Measurements from ENCODE around the gene FAM168B. TPM values are rescaled to one million over a fixed set of nuclear protein-coding genes. Genes with fewer than 3 reads are reported as not detected.
"Not testable (repeated sequence)": the region's sequence is repeated elsewhere in the genome, so short reads cannot be mapped to it uniquely, and the experiment has no call there.

Gene FAM168B, protein sequence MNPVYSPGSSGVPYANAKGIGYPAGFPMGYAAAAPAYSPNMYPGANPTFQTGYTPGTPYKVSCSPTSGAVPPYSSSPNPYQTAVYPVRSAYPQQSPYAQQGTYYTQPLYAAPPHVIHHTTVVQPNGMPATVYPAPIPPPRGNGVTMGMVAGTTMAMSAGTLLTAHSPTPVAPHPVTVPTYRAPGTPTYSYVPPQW
- 98.2 and 100 TPM in 2 replicates for total RNA-seq

DNA sequence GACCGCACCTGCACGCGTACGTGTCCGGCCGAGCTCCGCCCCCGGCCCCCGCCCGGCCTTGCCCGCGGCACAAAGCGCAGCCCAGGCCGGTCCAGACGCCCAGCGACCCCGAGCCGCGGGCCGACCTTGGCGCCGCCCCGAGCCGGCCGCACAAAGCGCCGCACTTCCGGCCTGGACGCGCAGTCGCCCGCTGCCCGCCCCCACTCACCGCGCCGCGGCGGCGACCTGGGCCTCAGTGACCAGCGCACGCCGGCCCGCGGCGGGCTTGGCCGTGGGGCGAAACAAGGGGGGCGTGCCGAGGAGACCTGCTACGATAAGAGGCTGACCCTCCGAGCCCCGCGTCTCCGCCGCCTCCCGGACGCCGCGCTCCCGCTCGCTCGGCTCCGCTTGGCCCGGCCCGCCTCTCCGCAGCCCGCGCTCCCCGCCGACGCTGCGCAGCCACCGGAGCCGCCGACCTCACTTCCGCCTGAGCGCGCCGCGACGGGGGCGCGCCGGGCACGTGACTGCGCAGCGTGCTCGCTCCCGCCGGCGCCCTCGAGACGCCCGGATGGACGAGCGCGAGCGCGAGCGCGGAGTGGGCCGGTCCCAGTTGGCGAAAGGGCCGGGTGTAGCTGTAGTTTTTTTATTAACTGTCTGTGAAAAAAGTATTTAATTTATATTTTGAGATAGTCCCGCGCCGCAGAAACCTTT, at the start of gene FAM168B:
Gene FAM168B, minus strand, starts transcription at position 455 of the 690 bp plus-strand sequence. CDS start 10,814 bp downstream, outside the sequence.
- peak; percentile 96 for DNase-seq

DNA sequence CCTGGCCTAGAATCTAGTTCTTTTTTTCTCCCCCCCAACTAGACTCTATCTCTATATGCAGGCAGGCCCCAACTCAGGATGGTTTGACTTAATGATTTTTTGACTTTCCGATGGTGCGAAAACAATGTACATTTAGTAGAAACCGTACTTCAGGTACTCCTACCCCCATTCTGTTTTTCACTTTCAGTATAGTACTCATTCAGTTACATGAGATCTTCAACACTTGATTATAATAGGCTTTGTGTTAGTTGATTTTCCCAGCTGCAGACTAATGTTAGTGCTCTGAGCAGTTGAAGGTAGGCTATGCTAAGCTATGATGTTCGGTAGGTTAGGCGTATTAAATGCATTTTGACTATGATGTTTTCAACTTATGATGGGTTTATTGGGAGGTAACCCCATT, 49.6 kb upstream of the FAM168B start:
- no peak for DNase-seq

DNA sequence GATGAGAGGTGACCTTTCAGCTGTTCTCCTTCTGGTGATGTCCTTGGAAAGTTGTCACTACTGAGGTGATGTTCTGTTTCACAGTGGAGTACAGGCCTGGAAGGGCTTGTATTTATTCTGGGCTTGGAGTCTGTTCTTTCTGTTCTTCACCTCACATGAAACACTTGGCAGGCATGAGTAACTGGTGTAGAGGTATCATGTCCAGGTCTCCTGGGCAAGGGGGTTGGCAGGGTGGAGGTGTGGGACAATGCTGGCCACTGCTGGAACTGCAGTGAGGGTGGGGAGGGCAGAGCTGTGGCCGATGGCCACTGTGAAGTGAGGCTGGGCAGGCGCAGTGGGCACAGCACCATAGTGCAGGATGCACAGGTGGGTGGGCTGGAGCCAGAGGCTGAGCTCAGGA, 47.3 kb upstream of the FAM168B start:
- DNase-seq: no peak

DNA sequence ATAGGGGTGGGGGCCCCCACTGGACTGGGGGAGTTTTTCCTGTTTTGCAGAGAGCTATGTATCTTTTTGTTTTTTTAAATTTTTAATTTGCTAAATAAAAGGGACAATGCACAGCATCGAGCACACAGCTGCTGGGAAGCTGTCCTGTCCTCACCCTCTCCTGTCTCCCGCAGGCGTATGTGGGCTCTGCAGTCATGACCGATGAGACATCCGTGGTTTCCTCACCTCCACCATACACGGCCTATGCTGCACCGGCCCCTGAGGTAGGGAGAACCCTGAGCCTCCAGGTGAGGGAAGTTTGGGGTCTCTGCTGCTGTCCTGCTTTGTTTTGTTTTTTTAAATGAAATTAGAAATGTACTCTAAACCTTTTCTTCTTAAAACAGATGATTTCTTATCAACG, 39.5 kb upstream of the FAM168B start:
- DNase-seq: no peak

DNA sequence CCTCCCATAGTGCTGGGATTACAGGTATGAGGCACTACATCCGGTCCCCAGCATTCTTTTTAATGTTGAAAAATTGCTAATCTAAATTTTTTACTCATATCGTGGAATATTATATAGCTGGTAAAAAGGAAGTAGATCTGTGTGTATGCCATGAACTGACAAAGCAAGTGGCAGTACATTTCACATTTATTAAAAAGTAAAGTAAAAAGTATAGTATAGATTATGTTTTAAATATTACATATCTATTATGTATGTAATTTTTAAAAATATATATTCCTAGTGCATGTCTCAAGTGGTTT, 37.0 kb upstream of the FAM168B start:
- no peak for DNase-seq

DNA sequence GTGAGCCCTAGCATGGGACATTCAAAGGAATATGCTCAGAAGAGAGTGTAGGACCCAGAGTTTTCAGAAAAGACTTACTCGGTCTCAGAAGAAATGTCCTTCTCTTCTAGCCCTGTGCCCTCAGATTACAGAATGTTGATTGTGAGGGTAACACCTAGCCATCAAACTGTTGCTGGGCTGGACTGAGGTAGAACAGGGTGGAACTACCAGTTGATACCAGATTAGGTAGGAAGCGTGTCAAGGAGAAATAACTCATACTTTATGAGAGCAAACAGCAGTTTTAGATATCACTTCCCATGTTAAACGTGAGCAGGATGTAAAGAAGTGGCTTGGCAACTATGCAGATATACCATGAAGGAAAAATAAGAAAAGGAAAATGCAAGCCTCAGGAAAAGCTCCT, 34.7 kb upstream of the FAM168B start:
- no peak for DNase-seq

DNA sequence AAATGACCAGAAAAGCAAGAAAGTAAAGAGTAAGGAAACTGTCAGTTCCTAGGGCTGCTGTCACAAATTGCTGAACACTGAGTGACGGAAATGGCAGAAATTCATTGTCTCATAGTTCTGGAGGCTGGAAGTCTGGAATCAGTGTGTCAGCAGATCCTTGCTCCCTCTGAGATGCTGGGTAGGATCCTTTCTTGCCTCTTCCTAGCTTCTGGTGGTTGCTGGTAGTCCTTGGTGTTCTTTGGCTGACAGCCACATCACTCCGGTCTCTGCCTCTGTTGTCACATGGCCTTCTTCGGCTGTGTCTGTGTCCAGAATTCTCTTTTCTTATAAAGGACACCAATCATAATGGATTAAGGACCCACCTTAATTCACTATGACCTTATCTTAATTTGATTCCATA, 33.8 kb upstream of the FAM168B start:
- DNase-seq: no peak

DNA sequence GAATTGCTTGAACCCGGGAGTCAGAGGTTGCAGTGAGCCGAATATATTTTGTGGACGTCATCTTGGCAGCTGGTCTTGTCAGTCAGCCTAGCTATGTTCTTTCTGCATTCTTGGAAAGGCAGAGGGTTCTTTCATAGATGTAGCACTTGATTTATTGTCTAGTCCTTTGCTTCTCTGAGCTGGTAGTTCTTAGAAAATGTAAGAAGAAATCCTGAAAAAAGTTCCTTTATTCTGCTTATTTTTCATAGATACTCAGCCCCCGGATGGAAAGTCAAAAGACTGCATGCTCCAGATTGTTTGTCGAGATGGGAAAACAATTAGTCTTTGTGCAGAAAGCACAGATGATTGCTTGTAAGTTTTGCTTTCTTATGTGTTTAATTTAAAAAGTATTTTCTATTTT, 33.2 kb upstream of the FAM168B start:
- no peak for DNase-seq

DNA sequence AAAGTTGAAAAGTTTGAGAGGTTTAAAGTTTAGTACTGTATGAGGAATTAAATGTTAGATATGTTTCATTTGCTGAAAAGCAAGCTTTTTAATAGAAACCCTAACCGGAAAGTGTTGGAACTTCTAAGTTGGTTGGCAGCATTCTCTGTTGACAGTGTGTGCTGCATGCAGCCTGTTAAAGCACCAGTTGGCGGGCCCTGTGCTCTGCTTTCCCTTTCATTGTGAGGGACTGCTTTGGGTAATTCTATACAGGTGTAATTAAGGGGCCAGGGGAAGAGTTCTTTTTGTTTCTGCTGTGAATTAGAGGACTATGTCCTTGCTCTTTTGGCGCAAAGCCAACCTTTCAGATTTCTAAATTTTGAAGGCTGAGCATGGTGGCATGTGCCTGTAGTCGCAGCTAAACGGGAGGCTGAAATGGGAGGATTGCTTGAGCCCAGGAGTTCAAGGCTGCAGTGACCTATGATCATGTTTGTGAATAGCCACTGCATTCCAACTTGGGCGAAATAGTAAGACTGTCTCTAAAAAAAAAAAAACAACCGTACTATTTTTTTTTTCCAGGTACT, 32.0 kb upstream of the FAM168B start:
- DNase-seq: no peak

DNA sequence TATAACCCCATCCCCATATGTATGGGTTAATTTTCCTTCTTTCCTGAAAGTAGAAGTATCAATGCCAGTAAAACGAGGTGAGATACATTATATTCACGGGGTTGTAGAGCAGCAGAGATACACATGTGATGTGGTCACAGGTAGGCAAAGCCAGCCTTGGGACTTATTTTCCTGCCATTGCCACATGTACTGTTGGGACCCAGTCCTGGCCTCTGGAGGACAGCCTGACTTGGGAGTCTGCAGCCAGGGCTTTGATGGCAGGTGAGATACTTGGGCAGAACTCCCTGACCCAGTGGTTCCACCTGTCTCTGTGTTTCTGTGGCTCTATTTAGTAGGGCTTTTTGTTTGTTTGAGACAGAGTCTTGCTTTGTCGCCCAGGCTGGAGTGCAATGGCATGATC, 29.9 kb upstream of the FAM168B start:
- no peak for DNase-seq

DNA sequence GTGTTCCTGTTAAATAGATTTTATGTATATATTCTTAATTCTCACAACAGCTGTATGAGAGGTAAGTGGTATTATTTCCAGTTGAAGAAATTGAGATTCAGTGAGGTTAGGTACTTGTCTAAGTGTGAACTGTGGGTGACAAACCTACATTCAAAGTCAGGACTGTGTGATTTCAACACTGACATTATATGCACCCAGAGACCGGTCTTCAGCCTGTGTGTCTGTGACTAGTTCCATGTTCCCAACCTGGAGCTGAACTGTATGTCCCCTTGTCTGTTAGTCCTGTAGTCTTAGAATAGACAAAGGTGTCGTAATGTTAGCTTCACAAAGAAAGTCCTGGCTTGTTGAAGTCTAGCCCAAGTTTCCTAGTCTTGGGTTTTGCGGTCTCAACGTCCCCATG, 29.2 kb upstream of the FAM168B start:
- DNase-seq: no peak

DNA sequence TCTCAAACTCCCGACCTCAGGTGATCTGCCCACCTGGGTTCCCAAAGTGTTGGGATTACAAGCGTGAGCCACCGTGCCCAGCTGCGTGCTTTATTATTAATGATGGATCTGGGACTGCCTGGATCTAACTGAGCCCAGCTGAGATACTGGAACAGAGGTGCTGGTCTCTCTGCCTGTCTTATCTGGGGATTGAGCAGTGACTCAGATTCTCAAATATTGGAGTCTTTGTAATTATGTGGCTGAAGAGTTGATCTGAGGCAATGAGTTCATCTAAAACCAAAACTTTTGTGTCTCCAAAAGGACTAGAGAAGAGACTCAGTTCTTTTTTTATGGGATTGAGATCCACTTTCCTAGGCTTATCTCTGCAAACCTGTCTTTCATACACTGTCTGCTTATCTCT, 28.2 kb upstream of the FAM168B start:
- DNase-seq: no peak

DNA sequence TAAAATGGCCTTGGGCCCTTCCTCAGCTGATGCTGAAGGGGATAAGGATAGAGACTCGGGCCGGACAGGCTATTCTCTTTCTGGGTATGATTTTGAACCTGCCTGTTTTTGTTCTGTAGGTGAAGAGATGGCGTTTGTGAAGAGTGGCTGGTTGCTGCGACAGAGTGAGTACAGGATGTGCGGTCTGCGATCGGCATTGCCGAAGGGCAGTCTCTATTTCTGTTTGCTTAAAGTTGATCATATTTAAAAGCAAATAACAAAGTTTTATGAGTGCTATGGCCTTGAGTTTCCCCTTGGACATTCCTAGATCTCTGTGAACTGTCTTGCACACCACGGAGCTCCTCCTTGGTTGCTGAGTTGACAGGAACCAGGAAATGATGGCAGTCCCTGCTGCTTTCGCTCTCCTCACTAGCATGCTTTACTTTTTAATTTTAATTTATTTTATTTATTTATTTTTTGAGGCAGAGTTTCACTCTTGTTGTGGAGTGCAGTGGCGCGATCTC, 27.6 kb upstream of the FAM168B start:
- no peak for DNase-seq

DNA sequence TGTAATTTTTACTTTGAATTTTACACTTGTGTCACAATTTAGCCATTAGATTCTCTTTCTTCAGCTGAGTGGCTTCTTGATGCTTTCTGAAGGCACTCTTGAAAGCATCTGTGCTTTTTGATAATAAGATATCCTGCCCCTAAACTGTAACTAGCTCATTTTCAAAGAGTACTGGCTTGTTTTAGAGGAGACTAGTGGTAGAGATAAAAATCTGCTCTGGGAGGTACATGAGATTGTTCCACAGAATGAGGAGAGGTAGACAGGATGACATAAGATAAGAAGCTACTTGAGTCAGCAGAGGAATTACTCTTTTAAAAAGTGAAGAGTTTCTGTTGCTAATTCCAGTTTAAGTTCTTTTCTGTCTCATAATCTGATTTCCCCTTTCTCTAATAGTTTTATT, 22.5 kb upstream of the FAM168B start:
- DNase-seq: no peak

DNA sequence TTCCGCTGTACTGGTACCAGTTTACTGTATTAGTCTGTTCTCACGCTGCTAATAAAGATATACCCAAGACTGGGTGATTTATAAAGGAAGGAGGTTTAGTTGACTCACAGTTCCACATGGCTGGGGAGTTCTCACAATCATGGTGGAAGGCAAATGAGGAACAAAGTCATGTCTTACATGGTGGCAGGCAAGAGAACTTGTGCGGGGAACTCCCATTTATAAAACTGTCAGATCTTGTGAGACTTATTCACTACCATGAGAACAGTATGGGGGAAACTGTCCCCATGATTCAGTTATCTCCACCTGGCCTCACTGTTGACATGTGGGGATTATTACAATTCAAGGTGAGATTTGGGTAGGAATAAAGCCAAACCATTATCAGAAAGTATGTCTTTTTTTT, 21.7 kb upstream of the FAM168B start:
- DNase-seq: not testable (repeated sequence)

DNA sequence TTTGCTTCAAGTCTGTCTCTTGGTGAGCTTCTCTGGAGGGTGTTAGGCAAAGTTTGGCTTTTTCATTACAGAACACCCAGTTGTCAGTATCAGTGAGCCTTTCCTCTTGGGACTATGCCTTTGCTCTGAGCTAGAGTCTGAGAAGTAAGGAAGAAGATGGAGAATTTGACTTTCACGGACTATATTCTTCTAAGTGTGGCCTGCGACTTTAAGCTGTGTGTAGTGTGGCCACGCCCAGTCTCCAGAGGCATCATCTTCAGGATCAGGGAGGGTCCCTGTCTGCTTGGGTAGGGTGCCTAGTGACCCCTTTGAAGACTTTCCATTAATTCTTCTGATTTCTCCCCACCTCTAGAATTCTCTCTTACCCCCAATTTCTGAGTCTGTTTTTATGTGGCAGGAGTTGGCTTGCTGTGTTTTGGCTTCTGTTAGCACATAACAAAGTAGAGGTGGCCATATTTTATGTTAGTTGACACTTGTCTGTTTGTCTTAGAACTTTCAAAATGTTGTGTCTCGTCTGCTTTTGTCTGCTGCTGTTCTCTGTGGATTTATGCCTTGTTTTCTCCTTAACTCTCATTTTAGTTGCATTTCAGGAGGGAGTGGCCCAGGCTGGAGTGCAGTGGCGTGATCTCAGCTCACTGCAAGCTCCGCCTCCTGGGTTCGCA, 20.4 kb upstream of the FAM168B start:
- DNase-seq: no peak

DNA sequence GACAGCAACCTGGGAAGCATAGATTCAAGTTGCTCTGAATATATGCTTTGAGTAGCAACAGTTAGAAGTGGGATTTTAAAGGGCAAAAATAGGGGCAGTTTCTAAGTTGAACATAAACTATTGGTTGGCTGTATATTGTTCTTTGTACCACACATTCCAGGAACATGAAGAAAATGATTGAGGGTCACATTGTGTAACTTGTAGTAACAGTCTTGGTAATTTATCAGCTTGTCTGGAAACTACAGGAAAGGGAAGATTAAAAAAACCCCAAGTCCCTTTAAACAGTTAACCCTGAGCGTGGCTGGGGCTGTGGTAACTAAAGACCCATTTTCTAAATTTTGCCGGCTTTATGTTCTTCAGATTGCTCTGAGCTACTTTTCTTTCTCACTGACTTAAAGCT, 19.3 kb upstream of the FAM168B start:
- no peak for DNase-seq

DNA sequence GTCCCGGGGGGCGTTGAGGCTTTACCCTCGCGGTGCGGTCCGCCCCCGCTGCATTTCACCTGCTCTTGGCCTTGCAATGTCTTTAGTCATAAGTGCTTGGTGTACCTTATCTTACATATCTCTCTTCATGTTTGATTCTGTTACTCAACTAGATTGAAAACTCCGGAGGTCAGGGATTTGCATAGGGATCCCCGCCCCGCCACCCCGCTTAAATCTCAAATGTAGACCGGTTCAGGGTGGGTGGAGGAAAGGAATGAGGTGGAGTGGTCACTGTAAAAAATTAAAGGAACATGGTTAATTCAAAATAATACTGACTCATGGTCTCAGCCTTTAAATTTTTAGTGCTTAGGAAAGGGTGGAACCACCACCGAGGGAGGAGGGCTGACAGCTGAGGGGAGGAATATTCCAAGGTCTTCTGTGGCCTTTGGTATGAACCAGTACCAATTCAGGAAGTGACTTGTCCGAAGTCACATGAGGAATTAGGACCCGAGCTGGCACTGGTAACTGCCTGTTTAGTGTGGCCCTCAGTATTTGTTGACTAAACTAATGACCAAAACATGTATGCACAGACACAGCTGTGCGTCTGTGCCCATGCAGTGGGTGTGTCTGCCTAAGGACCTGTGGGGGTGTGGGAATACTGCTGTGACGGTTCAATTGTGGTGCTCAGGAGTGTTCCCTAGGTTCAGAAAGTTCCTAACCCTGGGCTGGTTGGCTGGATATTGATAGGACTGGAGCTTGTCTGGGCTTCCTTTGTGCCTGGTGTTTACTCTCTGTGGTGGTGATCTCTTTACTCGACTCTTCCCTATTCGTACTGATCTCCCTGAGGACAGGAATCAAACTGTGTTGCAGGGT, 12.9 kb upstream of the FAM168B start:
- peak; percentile 69 for DNase-seq

DNA sequence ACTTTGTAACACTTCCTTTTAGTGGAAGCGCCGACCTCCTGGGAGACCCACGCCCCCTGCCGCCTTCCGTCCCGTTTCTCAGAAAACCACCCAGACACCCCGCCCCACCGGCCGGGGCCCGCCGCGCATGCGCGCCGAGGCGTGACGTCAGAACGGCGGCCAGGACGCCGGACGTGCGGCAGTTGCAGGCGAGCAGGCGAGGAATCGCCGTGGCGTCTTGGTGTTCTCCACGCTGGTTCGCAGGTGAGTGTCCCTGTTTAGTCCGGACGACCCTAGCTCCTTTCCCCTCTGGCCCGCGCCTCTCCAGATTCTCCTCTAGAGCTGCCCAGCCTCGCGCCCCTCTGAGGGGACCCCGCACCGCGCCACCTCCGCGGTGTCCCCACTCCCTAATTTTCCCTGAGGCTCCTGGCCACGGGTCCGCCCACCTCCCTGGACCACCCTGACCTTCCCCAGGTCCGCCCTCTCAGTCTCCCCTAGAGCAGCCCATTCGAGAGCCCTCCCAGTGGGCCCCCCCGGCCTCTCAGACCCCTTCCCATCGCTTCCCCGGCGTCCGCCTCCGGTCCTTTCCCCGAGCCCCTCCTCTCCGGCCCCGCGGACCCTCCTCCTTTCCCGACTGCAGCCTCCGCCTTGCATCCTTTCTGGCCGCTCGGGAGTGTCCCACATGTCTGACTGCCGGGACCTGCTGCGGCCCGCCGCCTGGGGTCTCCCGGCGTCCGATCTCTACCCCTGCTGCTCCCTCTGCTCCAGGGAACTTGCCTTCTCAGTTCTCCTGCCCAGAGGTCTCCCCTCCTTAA, 12.1 kb upstream of the FAM168B start, which contains the start of gene PLEKHB2:
Gene PLEKHB2, plus strand, starts transcription at position 181 of the 794 bp plus-strand sequence. CDS start 15,606 bp downstream, outside the sequence.
- DNase-seq: peak; percentile 95

DNA sequence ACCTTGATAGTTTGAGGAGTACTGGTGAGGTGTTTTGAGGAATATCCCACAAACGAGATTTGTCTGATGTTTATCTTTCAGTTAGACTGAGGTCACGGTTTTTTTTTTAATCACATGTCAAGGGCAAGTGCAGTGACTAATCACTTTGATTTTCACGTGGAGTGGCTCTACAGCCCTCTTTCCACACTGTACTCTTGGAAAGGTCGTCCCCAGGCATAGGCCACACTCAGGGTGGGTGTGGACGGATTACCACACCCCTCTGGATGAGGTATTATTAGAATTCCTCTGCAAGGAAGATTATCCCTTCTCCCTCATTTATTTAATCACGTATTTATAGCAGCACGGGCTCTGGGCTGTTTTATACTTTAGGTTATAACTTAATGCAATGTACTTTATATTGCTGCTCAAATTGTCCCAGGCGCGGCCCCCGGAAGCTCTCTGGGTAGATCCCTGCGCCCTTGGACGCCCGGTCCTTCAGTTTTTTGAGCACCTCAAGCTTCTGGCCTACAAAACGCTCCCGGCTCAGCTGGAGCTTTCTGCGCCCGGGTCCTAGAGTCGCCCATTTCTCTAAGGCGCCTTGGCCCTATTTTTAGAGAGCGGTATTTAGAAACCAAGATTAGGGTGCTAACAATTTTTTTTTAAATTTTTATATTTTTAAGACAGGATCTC, 11.4 kb upstream of the FAM168B start:
- DNase-seq: peak; percentile 65

DNA sequence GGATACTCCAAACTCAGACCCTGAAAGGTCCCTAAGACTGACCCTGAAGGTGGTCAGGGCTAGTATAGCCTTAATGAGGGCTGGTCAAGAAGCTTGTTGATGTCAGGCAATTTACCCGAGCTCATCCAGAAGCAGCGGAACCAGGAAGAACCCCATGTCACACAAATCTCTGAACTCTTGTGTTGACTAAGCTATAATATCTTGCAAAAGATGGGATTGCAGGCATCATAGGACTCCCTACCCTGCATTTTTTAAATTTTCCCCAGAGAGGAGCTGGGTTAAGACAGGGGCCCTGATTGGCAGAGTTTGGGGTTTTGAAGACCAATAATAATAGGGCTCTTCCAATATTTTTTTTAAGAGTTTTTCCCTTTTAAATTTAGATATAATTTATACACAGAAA, 9.9 kb upstream of the FAM168B start:
- no peak for DNase-seq
